Prostate gland (tissue), 2 donors: Measurements from ENCODE around the gene CNEP1R1.

ENCODE experiments used
- CTCF ChIP-seq, 4 experiments: fragments of 200-600 bp in 2 of 4; fragments of 450-650 bp in 2 of 4; sonication (generic) in 2 of 4; IDR thresholded peaks; 1 replicate in 3 of 4; 2 replicates in 1 of 4; pipeline ENCODE4 v1.5.1; 2016 to 2019; ENCODE audit warnings: antibody characterized with exemption in 4 of 4, mild to moderate bottlenecking in 2 of 4, moderate library complexity in 2 of 4
- POLR2AphosphoS5 ChIP-seq: sonication (generic); formaldehyde crosslinking; IDR thresholded peaks from one replicate; pipeline ENCODE4 v1.6.1; 2017; ENCODE audit warnings: antibody characterized with exemption

GRCh38 chr16:50065624-50066481, 40.8 kb downstream of the CNEP1R1 start, which contains the start of gene HEATR3:
- TF ChIP-seq CTCF (IDR thresholded peaks at IDR 0.05): no peak
- TF ChIP-seq POLR2AphosphoS5: peak; percentile 54
